CD4-positive, alpha-beta T cell (primary cell): Measurements from ENCODE around the gene STYXL1. TPM values are rescaled to one million over a fixed set of nuclear protein-coding genes. Genes with fewer than 3 reads are reported as not detected.

Experiments used
- ATAC-seq: fragments of 200-7000 bp; cut with Tn5 transposase; one replicate; pipeline ENCODE4 v1.10.0; 2022; ENCODE audit warnings: mild to moderate bottlenecking; ENCODE audit not compliant: poor library complexity
- CTCF ChIA-PET: fragments of 350-600 bp; sonication (Branson Sonifier 250); formaldehyde crosslinking; loops from one replicate; lab custom pipeline; 2021; ENCODE audit warnings: antibody characterized with exemption, inconsistent platforms; lab: Charles Lee
- POLR2A ChIA-PET: fragments of 350-600 bp; sonication (Branson Sonifier 250); formaldehyde crosslinking; loops from one replicate; lab custom pipeline; 2021; ENCODE audit warnings: antibody characterized with exemption, inconsistent platforms; lab: Charles Lee
- DNase-seq, 14 experiments: peaks; one replicate each; pipeline ENCODE4 v3.0.0-alpha.2; 2013 to 2020; ENCODE audit warnings: mixed read lengths in 2 of 14
- H3K27ac ChIP-seq, 2 donors: one replicate each; pipeline versions ENCODE4 v1.5.1 to v1.7.0; 2013; ENCODE audit warnings: low read length in 2 of 2, low read depth in 1 of 2, mild to moderate bottlenecking in 1 of 2
- H3K27me3 ChIP-seq, 2 experiments: 1 replicate in 1 of 2; 2 replicates in 1 of 2; pipeline versions ENCODE4 v1.6.1 to v1.7.0; 2013; ENCODE audit warnings: low read length in 2 of 2, control low read depth in 1 of 2, mild to moderate bottlenecking in 1 of 2, moderate library complexity in 1 of 2; ENCODE audit not compliant: insufficient read depth in 2 of 2, control insufficient read depth in 1 of 2
- H3K36me3 ChIP-seq: one replicate; pipeline ENCODE4 v1.6.1; 2013; ENCODE audit warnings: low read length, control low read depth; ENCODE audit not compliant: insufficient read depth
- H3K4me1 ChIP-seq: one replicate; pipeline ENCODE4 v1.6.1; 2013; ENCODE audit warnings: low read length, control low read depth; ENCODE audit not compliant: insufficient read depth
- H3K4me3 ChIP-seq: one replicate; pipeline ENCODE4 v1.5.1; 2013; ENCODE audit warnings: mild to moderate bottlenecking, low read length, moderate library complexity
- H3K9me3 ChIP-seq, 2 experiments: 1 replicate in 1 of 2; 2 replicates in 1 of 2; pipeline versions ENCODE4 v1.6.1 to v1.7.0; 2013; ENCODE audit warnings: low read length in 2 of 2, mild to moderate bottlenecking in 2 of 2, control low read depth in 1 of 2, moderate library complexity in 1 of 2; ENCODE audit not compliant: control insufficient read depth in 1 of 2, insufficient read depth in 1 of 2
- H3K27ac Mint-ChIP-seq: one replicate; pipeline ENCODE4 v1.8.0; 2020; ENCODE audit warnings: mixed read lengths
- H3K27me3 Mint-ChIP-seq: one replicate; pipeline ENCODE4 v1.8.0; 2021; ENCODE audit warnings: mixed read lengths
- H3K36me3 Mint-ChIP-seq: one replicate; pipeline ENCODE4 v1.8.0; 2021; ENCODE audit warnings: low read depth, mixed read lengths
- H3K4me1 Mint-ChIP-seq: one replicate; pipeline ENCODE4 v1.8.0; 2021; ENCODE audit warnings: low read depth, mixed read lengths
- H3K4me3 Mint-ChIP-seq: one replicate; pipeline ENCODE4 v1.8.0; 2020; ENCODE audit warnings: mild to moderate bottlenecking, mixed read lengths
- H3K9me3 Mint-ChIP-seq: one replicate; pipeline ENCODE4 v1.8.0; 2020; ENCODE audit warnings: mixed read lengths
- intact Hi-C, 2 experiments: fragments of 100-400 bp; cut with DNase I in 1 of 2; cut with micrococcal nuclease in 1 of 2; formaldehyde crosslinking; loops; one replicate each; pipeline versions ENCODE4 v1.15.1 to v1.9.0; 2023 to 2025; cut with DNase I, micrococcal nuclease
- total RNA-seq, 174 experiments: library from RNA in 2 of 174; stranded (reverse) in 2 of 174; gene quantifications; one replicate each; pipeline ENCODE4 v1.2.3 and lab custom pipeline; 2021 to 2026
- TF ChIP-seq, protein P1 (sequence below): fragments of 200-600 bp; IDR thresholded peaks from one replicate; pipeline ENCODE4 v1.8.0; 2022; ENCODE audit warnings: antibody characterized with exemption, mild to moderate bottlenecking

Gene STYXL1
- total RNA-seq, 2 experiments from 2014 or later = 8.4 to 8.5 TPM

DNA sequence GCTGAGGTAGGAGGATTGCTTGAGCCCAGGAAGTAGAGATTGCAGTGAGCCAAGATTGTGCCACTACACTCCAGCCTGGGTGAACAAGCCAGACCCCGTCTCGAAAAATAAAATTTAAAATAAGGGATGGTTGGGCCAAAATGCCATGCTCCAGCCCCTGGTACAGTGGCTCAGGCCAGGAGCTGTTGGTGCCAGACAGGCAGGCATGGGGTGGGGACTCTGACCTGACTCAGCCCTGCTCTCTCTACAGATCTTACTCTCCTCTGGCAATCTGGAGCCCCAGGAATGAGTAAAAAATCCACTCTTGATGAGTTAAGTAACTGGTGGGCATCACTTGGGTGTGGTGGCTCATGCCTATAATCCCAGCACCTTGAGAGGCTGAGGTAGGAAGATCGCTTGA, 45.0 kb downstream of the STYXL1 start:
- no peak overlapping the region for H3K27ac ChIP-seq
- ATAC-seq (no peak), DNase-seq (no peak)
- Mint-ChIP-seq H3K27me3 (no peaks in the 10 kb centered on the region), H3K9me3 (no peaks in the 10 kb centered on the region), H3K27ac (no peak overlapping the region), H3K4me3 (no peak overlapping the region), H3K4me1 (peaks cover under 1% of the 10 kb centered on the region), H3K36me3 (peaks cover 27% of the 10 kb centered on the region)
- H3K4me3 ChIP-seq = no peak overlapping the region
- peaks cover 10% of the 10 kb centered on the region for H3K36me3 ChIP-seq
- H3K9me3 ChIP-seq = no peaks in the 10 kb centered on the region
- CTCF ChIA-PET = no interaction called here
- TF ChIP-seq, protein P1, sequence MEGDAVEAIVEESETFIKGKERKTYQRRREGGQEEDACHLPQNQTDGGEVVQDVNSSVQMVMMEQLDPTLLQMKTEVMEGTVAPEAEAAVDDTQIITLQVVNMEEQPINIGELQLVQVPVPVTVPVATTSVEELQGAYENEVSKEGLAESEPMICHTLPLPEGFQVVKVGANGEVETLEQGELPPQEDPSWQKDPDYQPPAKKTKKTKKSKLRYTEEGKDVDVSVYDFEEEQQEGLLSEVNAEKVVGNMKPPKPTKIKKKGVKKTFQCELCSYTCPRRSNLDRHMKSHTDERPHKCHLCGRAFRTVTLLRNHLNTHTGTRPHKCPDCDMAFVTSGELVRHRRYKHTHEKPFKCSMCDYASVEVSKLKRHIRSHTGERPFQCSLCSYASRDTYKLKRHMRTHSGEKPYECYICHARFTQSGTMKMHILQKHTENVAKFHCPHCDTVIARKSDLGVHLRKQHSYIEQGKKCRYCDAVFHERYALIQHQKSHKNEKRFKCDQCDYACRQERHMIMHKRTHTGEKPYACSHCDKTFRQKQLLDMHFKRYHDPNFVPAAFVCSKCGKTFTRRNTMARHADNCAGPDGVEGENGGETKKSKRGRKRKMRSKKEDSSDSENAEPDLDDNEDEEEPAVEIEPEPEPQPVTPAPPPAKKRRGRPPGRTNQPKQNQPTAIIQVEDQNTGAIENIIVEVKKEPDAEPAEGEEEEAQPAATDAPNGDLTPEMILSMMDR = no peak
- H3K4me1 ChIP-seq = no peaks in the 10 kb centered on the region
- intact Hi-C loops = no loop called here
- no peaks in the 10 kb centered on the region for H3K27me3 ChIP-seq
- POLR2A ChIA-PET = no interaction called here

GRCh38 chr7:76002139-76002538, 45.7 kb downstream of the STYXL1 start:
- ChIA-PET CTCF (no interaction called here), POLR2A (no interaction called here)

DNA sequence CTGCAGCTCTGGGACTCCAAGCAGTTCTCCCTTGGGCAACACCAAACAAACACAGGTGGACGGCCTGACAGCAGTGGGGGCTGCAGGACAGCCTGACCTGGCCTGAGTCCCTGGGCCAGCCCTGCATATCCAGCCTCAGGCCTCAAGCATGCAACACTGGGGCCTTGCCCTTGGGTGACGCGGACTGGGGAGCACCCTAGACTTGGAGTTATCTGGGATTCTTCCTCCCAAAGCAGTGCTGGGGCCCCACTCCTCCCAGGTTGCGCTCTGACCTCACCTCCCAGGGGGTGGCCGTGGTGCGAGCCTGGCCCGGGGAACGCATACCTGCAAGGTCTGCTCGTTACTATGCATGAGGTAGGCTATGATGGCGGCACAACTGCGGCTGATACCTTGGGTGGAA, 47.2 kb downstream of the STYXL1 start:
- Histone ChIP-seq H3K4me1 (peaks cover 5% of the 10 kb centered on the region), H3K27me3 (no peaks in the 10 kb centered on the region), H3K9me3 (no peaks in the 10 kb centered on the region), H3K27ac (no peak overlapping the region), H3K4me3 (no peak overlapping the region), H3K36me3 (peaks cover 10% of the 10 kb centered on the region)
- H3K4me3 Mint-ChIP-seq = no peak overlapping the region
- no peak for ATAC-seq
- no peak overlapping the region for H3K27ac Mint-ChIP-seq
- no peaks in the 10 kb centered on the region for H3K9me3 Mint-ChIP-seq
- DNase-seq = no peak
- intact Hi-C loops = no loop called here
- peaks cover 15% of the 10 kb centered on the region for H3K4me1 Mint-ChIP-seq
- H3K27me3 Mint-ChIP-seq = no peaks in the 10 kb centered on the region
- CTCF ChIA-PET = interaction anchor here (0.7 to 1.6 kb wide), 2 partner anchors 20 to 225 kb away, joined by 4 read pairs; no protein-coding TSS in a partner anchor
- H3K36me3 Mint-ChIP-seq = peaks cover 42% of the 10 kb centered on the region
- TF ChIP-seq, protein P1 = no peak
- POLR2A ChIA-PET = no interaction called here

More at GRCh38 chr7:76002139-76002538, 45.7 kb downstream of the STYXL1 start:
- no peak overlapping the region for H3K4me3 ChIP-seq
- H3K4me1 ChIP-seq = peaks cover 2% of the 10 kb centered on the region
- intact Hi-C loops = no loop called here
- TF ChIP-seq, protein P1 = no peak
- Mint-ChIP-seq H3K27ac (no peak overlapping the region), H3K4me3 (no peak overlapping the region), H3K36me3 (peaks cover 33% of the 10 kb centered on the region), H3K27me3 (no peaks in the 10 kb centered on the region), H3K9me3 (no peaks in the 10 kb centered on the region), H3K4me1 (peaks cover 7% of the 10 kb centered on the region)
- ATAC-seq = no peak
- H3K9me3 ChIP-seq = no peaks in the 10 kb centered on the region
- no peaks in the 10 kb centered on the region for H3K27me3 ChIP-seq
- DNase-seq = no peak
- peaks cover 10% of the 10 kb centered on the region for H3K36me3 ChIP-seq
- H3K27ac ChIP-seq = no peak overlapping the region
